Fibroblast of mammary gland (primary cell): ENCODE measurements around the gene RANBP17.
A peak's percentile ranks its signal among the peaks of the same experiment; 100 is the strongest.

Experiments used
- DNase-seq: peaks from one replicate; pipeline ENCODE4 v3.0.0-alpha.2; 2010; ENCODE audit warnings: low read depth
- H3K4me3 ChIP-seq: 2 replicates; pipeline ENCODE4 v1.5.1; 2011; ENCODE audit warnings: low read depth, mild to moderate bottlenecking, low read length, moderate library complexity; ENCODE audit not compliant: control insufficient read depth
- TF ChIP-seq, protein P1 (sequence below): conservative IDR thresholded peaks from 2 replicates; pipeline ENCODE4 v1.5.1; 2011; ENCODE audit warnings: low read depth, low read length, inconsistent platforms; ENCODE audit not compliant: control insufficient read depth, insufficient read depth

The RANBP17 gene

DNA sequence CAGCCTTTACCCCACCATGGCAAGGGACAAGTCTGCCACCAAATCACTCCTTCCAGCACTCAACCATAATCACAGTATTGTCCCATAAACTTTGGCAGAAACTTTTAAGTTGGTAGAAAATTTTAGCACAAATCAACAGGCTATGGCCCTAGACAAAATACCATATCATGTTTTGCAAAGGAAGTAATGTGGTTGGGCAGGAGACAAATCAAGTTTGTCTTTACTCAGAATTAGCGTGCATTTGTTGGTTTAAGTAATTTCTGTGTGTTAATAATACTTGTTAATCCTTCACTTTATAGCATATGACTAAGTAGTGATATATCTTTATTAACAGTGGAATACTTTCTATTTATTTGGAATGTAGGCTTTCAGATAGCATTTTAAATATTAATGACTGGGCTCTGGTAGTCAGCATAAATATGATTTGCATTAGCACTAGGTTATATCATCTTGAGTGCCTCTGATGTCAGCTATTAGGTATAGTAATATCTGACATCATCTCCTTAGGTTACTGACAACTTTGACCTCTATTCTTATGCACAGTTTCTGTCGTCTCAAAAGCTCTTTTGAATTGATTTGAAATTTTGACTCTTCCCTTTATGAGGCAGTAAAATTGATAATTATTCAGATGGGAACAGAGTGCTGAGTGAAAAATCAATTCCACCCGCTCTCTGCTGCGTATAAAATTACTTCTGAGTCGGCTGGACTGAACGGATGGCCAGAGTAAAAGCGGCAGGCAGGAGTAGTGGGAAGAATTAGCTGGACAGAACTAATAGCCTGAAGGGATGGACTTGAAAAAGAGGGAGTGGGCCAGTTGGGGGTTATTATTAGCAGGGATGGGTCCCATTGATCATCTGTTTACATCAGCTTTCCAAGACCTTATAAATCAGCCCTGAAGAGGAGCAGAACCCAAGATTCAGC is 407.1 kb downstream of the RANBP17 start:
- DNase-seq = no peak
- no peak overlapping the region for H3K4me3 ChIP-seq

DNA sequence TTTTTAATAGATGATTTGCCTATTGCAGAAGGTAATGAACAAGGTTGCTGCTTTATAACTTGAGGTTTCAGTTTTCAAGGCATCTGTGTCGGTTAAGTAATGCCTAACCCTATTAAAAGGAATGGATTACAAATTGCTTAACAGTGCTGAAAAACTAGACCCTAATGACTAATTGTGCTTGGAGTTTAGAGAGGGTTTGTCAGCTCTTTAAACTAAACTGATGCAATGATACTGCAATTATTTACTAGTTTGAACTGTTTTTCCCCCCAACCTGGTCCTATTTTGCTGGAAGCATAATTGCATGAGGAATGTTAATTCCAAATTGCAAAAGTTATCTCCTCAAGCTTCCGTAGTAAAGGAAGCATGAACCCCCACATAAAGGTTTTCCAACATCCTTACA is 407.9 kb downstream of the RANBP17 start:
- DNase-seq = peak; percentile 54
- no peak overlapping the region for H3K4me3 ChIP-seq
- TF ChIP-seq, protein P1, sequence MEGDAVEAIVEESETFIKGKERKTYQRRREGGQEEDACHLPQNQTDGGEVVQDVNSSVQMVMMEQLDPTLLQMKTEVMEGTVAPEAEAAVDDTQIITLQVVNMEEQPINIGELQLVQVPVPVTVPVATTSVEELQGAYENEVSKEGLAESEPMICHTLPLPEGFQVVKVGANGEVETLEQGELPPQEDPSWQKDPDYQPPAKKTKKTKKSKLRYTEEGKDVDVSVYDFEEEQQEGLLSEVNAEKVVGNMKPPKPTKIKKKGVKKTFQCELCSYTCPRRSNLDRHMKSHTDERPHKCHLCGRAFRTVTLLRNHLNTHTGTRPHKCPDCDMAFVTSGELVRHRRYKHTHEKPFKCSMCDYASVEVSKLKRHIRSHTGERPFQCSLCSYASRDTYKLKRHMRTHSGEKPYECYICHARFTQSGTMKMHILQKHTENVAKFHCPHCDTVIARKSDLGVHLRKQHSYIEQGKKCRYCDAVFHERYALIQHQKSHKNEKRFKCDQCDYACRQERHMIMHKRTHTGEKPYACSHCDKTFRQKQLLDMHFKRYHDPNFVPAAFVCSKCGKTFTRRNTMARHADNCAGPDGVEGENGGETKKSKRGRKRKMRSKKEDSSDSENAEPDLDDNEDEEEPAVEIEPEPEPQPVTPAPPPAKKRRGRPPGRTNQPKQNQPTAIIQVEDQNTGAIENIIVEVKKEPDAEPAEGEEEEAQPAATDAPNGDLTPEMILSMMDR = no peak

More for the DNA sequence above, 407.1 kb downstream of the RANBP17 start:
- TF ChIP-seq, protein P1 = no peak

DNA sequence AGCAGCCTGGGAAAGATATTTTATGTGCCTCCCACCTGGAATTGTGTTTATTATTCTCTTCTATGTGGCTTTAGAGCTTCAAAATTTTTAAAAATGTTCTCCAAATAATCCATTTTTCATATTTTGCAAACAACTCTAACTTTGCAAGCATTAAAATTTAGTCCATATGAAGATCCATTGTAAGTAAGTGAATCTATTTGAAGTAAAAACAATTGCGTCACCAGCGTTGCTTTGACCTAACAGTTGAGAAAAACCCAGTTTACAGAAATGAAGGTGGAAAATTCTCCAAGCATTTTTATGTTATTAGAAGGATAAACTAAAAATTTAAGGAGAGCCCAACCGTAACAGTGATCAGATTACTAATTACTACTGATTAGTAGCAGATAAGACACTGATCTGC is 408.3 kb downstream of the RANBP17 start:
- peak; percentile 2 for DNase-seq
- TF ChIP-seq, protein P1 = no peak
- H3K4me3 ChIP-seq = no peak overlapping the region

DNA sequence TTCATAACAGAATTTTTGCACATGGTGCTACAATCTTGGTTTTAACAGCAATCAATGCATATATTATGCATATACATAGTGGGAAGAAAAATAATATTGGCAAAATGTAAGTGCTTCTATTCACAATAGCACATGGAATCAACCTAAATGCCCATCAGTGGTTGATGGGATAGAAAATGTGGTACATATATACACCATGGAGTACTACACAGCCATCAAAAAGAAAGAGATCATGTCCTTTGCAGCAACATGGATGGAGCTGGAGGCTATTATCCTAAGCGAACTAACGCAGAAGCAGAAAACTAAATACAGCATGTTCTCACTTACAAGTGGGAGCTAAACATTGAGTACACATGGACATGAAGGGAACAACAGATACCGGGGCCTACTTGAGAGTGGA is 410.0 kb downstream of the RANBP17 start:
- no peak for DNase-seq
- H3K4me3 ChIP-seq = no peak overlapping the region
- TF ChIP-seq, protein P1 = no peak

DNA sequence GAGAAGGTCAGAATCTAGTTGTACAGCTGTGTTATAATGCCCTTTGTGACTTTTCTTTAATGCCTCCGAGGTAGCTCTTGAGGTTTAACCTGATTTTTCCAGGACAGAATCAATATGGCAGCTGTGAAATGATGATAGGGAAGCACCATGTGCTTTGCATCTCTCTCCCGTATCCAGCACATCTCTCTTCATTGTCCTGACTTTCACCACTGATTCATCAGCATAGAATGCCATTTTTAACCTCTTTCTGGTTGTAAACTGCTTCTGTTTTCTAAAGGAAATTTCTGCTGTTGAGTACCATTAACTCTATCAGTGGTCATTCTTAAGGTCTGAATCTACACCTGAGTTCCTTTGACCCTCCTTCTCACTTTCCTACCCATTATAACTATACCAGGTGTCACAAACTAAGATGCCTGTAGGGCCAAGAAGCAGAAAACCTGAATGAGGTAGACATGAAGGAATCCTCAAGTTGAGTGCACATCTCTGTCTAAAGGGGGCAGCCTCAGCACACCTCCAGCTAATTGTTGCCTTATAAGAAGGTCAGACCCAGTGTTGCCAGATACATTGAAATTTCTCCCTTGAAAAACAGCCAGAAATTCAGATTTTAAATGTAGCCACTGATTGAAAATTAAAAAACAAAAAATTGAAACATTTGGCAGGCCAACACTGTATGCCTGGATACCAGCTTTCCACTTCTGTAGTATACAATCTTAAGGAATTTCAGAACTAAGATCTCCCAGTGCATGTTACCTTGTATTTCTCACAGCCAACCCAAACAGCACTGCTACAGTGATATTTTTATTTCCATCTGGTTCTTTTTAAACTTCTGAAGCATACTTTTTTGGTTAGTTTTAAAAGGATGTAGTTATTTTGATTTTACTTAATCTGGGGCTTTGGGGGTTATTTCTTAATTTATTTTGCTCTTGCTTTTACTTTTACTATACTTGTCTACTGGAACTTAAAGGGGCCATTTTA is 411.5 kb downstream of the RANBP17 start:
- H3K4me3 ChIP-seq = no peak overlapping the region
- TF ChIP-seq, protein P1 = peak; percentile 34
- peak; percentile 25 for DNase-seq

DNA sequence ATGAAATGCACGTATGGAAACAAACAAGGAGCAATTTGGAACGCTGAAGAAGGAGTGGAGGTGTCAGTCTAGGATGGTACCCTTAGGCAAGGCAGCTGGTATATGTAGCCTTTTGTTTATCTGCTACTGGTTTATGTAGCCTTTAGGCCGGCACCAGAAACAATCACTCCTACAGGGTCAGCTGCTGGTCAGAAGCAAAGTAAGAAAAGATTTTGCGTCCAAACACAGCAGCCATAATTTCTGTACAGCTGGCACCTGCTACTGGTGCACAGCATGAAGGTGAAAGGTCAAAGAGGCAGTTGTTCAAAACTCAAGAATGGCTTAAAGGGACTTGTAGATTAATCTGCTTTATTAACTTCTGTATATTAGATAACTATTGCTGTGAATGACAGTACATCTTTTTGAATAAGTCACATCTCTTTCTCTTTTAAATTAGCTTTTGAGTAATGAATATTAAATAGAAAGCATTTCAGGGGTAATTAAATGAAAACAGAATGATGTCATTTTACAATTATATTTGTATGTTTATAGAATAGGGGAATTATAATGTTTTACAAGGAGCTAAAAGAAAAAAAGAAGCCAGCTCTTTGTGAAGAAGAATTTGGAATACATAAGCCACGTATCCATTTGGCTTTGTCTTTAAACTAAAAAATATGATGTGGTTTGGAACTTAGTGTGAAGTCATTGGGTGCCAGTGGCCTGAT is 414.2 kb downstream of the RANBP17 start:
- TF ChIP-seq, protein P1 = no peak
- no peak for DNase-seq
- H3K4me3 ChIP-seq = no peak overlapping the region
